GM23248 (cell line): ENCODE results near the gene PRIMA1. TPM values are rescaled to one million over a fixed set of nuclear protein-coding genes. Genes with fewer than 3 reads are reported as not detected.

ENCODE experiments used
- DNase-seq: peaks from one replicate; pipeline ENCODE4 v3.0.0-alpha.2; 2015
- H2AFZ ChIP-seq: fragments of 200-600 bp; sonication (generic); 2 replicates; pipeline ENCODE4 v1.6.1; 2016; ENCODE audit warnings: antibody characterized with exemption
- H3F3A ChIP-seq: fragments of 200-600 bp; sonication (generic); 2 replicates; pipeline ENCODE4 v1.6.1; 2016; ENCODE audit warnings: mild to moderate bottlenecking, antibody characterized with exemption, mixed run types; ENCODE audit not compliant: insufficient read depth
- H3K27ac ChIP-seq: fragments of 200-600 bp; sonication (generic); 2 replicates; pipeline ENCODE4 v1.5.1; 2016; ENCODE audit warnings: mild to moderate bottlenecking
- H3K27me3 ChIP-seq: fragments of 200-600 bp; sonication (generic); replicated peaks from 2 replicates; pipeline ENCODE4 v1.6.1; 2016; ENCODE audit warnings: mild to moderate bottlenecking; ENCODE audit not compliant: insufficient read depth
- H3K36me3 ChIP-seq: fragments of 200-600 bp; sonication (generic); 2 replicates; pipeline ENCODE4 v1.6.1; 2016; ENCODE audit warnings: low read depth, mild to moderate bottlenecking
- H3K4me1 ChIP-seq: fragments of 200-600 bp; sonication (generic); 2 replicates; pipeline ENCODE4 v1.6.1; 2016; ENCODE audit warnings: mild to moderate bottlenecking; ENCODE audit not compliant: insufficient read depth
- H3K4me2 ChIP-seq: fragments of 200-600 bp; sonication (generic); one replicate; pipeline ENCODE4 v1.6.1; 2016; ENCODE audit warnings: mild to moderate bottlenecking; ENCODE audit not compliant: unreplicated experiment
- H3K4me3 ChIP-seq: fragments of 200-600 bp; sonication (generic); 2 replicates; pipeline ENCODE4 v1.5.1; 2016; ENCODE audit warnings: mild to moderate bottlenecking
- H3K79me2 ChIP-seq: fragments of 200-600 bp; sonication (generic); 2 replicates; pipeline ENCODE4 v1.6.1; 2016; ENCODE audit warnings: mild to moderate bottlenecking; ENCODE audit not compliant: insufficient read depth
- H3K9ac ChIP-seq: fragments of 200-600 bp; sonication (generic); 2 replicates; pipeline ENCODE4 v1.6.1; 2016; ENCODE audit warnings: mild to moderate bottlenecking
- H3K9me2 ChIP-seq: fragments of 200-600 bp; sonication (generic); 2 replicates; pipeline ENCODE4 v1.6.1; 2016; ENCODE audit warnings: mixed run types, mild to moderate bottlenecking, moderate library complexity; ENCODE audit not compliant: insufficient read depth
- H3K9me3 ChIP-seq: fragments of 200-600 bp; sonication (generic); one replicate; pipeline ENCODE4 v1.6.1; 2017; ENCODE audit warnings: low read depth
- H4K20me1 ChIP-seq: fragments of 200-600 bp; sonication (generic); 2 replicates; pipeline ENCODE4 v1.6.0; 2016; ENCODE audit not compliant: insufficient read depth
- EZH2 ChIP-seq: fragments of 200-600 bp; sonication (generic); IDR thresholded peaks from 2 replicates; pipeline ENCODE4 v1.6.1; 2018; ENCODE audit warnings: antibody characterized with exemption, mild to moderate bottlenecking; ENCODE audit not compliant: insufficient read depth, poor library complexity, severe bottlenecking
- EZH2phosphoT487 ChIP-seq: fragments of 200-600 bp; sonication (generic); IDR thresholded peaks from 2 replicates; pipeline ENCODE4 v1.6.1; 2018; ENCODE audit warnings: antibody characterized with exemption, moderate library complexity, mild to moderate bottlenecking, low read depth; ENCODE audit not compliant: insufficient read depth
- WGBS, 2 experiments: methylation state at CpG; one replicate each; pipeline ENCODE4 v1.1.6; 2015 to 2017; ENCODE audit warnings: low lambda C conversion rate in 2 of 2, low coverage in 1 of 2; ENCODE audit errors: missing lambda C conversion rate in 2 of 2; 5-methylcytosine and 5-hydroxymethylcytosine counted together
- in situ Hi-C: fragments of 300-500 bp; cut with MboI; formaldehyde crosslinking; loops from 2 replicates; pipeline ENCODE4 v1.15.0; 2020
- polyA plus RNA-seq: library from polyadenylated mRNA; unstranded; fragments of >200 nt; fragmentation: Nextera tagmentation; extraction: Ambion mirVana; gene quantifications from 2 replicates; pipeline ENCODE4 v1.2.1, GENCODE V29; 2016
- total RNA-seq: library from RNA; depleted of rRNA; stranded (reverse); fragments of >200 nt; shearing (Covaris generic); gene quantifications from 2 replicates; pipeline ENCODE4 v1.2.3, GENCODE V29; 2014

The PRIMA1 gene
- total and polyA plus RNA-seq, 2 experiments from 2014 or later: 0.43 TPM; not detected in 1

- H3K27me3 ChIP-seq: no peaks in the 10 kb centered on the region
- no peak for DNase-seq
- 52% methylated on average over 12 of the region's 12 CpGs for WGBS, 2 experiments
- H3K9me2 ChIP-seq: no peaks in the 10 kb centered on the region
- H2AFZ ChIP-seq: no peak overlapping the region
- in situ Hi-C loops: no loop called here
- no peak overlapping the region for H3K4me2 ChIP-seq
- no peaks in the 10 kb centered on the region for H3K36me3 ChIP-seq
- TF ChIP-seq EZH2 (no peak), EZH2phosphoT487 (no peak)
- H3F3A ChIP-seq: no peaks in the 10 kb centered on the region
- H3K4me1 ChIP-seq: no peaks in the 10 kb centered on the region
- H3K79me2 ChIP-seq: no peaks in the 10 kb centered on the region
- H3K9me3 ChIP-seq: no peaks in the 10 kb centered on the region
- H3K27ac ChIP-seq: no peak overlapping the region
- no peak overlapping the region for H3K4me3 ChIP-seq
- H3K9ac ChIP-seq: no peak overlapping the region
- no peaks in the 10 kb centered on the region for H4K20me1 ChIP-seq
These were observed 68.0 kb downstream of the PRIMA1 start for GRCh38 chr14:93720076-93720815.

- Histone ChIP-seq H3K9ac (no peak overlapping the region), H2AFZ (no peak overlapping the region), H3K4me2 (no peak overlapping the region), H3K9me2 (no peaks in the 10 kb centered on the region), H3F3A (no peaks in the 10 kb centered on the region), H3K4me1 (no peaks in the 10 kb centered on the region), H3K79me2 (no peaks in the 10 kb centered on the region), H3K9me3 (no peaks in the 10 kb centered on the region), H3K4me3 (no peak overlapping the region), H3K36me3 (no peaks in the 10 kb centered on the region), H4K20me1 (no peaks in the 10 kb centered on the region), H3K27me3 (no peaks in the 10 kb centered on the region), H3K27ac (no peak overlapping the region)
- TF ChIP-seq EZH2 (no peak), EZH2phosphoT487 (no peak)
- in situ Hi-C loops: no loop called here
- no peak for DNase-seq
- WGBS, 2 experiments: 45 to 57% methylated on average over 3 of the region's 3 CpGs
These were observed 69.0 kb downstream of the PRIMA1 start for GRCh38 chr14:93719256-93719655.

GRCh38 chr14:93717668-93718320 is 70.5 kb downstream of the PRIMA1 start:
- Histone ChIP-seq H4K20me1 (no peaks in the 10 kb centered on the region), H3F3A (no peaks in the 10 kb centered on the region), H3K27me3 (no peaks in the 10 kb centered on the region), H3K4me3 (no peak overlapping the region), H2AFZ (no peak overlapping the region), H3K4me2 (no peak overlapping the region), H3K27ac (no peak overlapping the region), H3K36me3 (no peaks in the 10 kb centered on the region), H3K9ac (no peak overlapping the region), H3K9me3 (no peaks in the 10 kb centered on the region), H3K79me2 (no peaks in the 10 kb centered on the region), H3K9me2 (no peaks in the 10 kb centered on the region), H3K4me1 (no peaks in the 10 kb centered on the region)
- in situ Hi-C loops: no loop called here
- 53 to 54% methylated on average over 13 of the region's 13 CpGs for WGBS, 2 experiments
- TF ChIP-seq EZH2phosphoT487 (no peak), EZH2 (no peak)
- DNase-seq: no peak

- Histone ChIP-seq H3K27me3 (no peaks in the 10 kb centered on the region), H3K36me3 (no peaks in the 10 kb centered on the region), H3K27ac (no peak overlapping the region), H3K79me2 (no peaks in the 10 kb centered on the region), H3K9ac (no peak overlapping the region), H3K4me1 (no peaks in the 10 kb centered on the region), H2AFZ (no peak overlapping the region), H3K4me3 (no peak overlapping the region), H3F3A (no peaks in the 10 kb centered on the region), H3K9me3 (no peaks in the 10 kb centered on the region), H3K4me2 (no peak overlapping the region), H4K20me1 (no peaks in the 10 kb centered on the region), H3K9me2 (no peaks in the 10 kb centered on the region)
- 57 to 65% methylated on average over 13 to 14 of the region's 14 CpGs for WGBS, 2 experiments
- no peak for TF ChIP-seq EZH2
- no peak for TF ChIP-seq EZH2phosphoT487
- no peak for DNase-seq
- in situ Hi-C loops: no loop called here
These were observed 71.3 kb downstream of the PRIMA1 start for GRCh38 chr14:93716746-93717667.
